HEK293T (cell line): Measurements from ENCODE around the gene KLHL29.

ENCODE experiments used
- CTCF ChIA-PET: fragments of 350-600 bp; formaldehyde crosslinking; extraction: SDS; loops from one replicate; lab custom pipeline; 2021; ENCODE audit warnings: antibody characterized with exemption, inconsistent platforms; lab: Yijun Ruan, JAX
- POLR2A ChIA-PET: fragments of 350-600 bp; formaldehyde crosslinking; extraction: SDS; loops from one replicate; lab custom pipeline; 2020; ENCODE audit warnings: antibody characterized with exemption, inconsistent platforms; lab: Yijun Ruan, JAX
- DNase-seq: peaks from one replicate; pipeline ENCODE4 v3.0.0; 2012; ENCODE audit warnings: mixed read lengths; ENCODE audit errors: extremely low spot score
- ARNT ChIP-seq: fragments of 450-650 bp; IDR thresholded peaks from 2 replicates; pipeline ENCODE4 v1.6.1; 2017; ENCODE audit warnings: mild to moderate bottlenecking
- BHLHE40 ChIP-seq: fragments of 450-650 bp; IDR thresholded peaks from 2 replicates; pipeline ENCODE4 v1.6.1; 2016; ENCODE audit warnings: mild to moderate bottlenecking, moderate library complexity, borderline replicate concordance
- CTBP1 ChIP-seq: fragments of 450-650 bp; IDR thresholded peaks from 2 replicates; pipeline ENCODE4 v1.6.1; 2016; ENCODE audit warnings: borderline replicate concordance
- ELF4 ChIP-seq: fragments of 450-650 bp; IDR thresholded peaks from 2 replicates; pipeline ENCODE4 v1.6.1; 2017; ENCODE audit warnings: antibody characterized with exemption
- FOXA1 ChIP-seq: fragments of 450-650 bp; IDR thresholded peaks from 2 replicates; pipeline ENCODE4 v1.6.1; 2016; ENCODE audit warnings: mild to moderate bottlenecking
- FOXK2 ChIP-seq: fragments of 450-650 bp; IDR thresholded peaks from 2 replicates; pipeline ENCODE4 v1.6.1; 2016; ENCODE audit warnings: mild to moderate bottlenecking
- FOXM1 ChIP-seq: fragments of 450-650 bp; IDR thresholded peaks from 2 replicates; pipeline ENCODE4 v1.6.1; 2017; ENCODE audit warnings: mild to moderate bottlenecking, borderline replicate concordance
- HDGF ChIP-seq: fragments of 450-650 bp; IDR thresholded peaks from 2 replicates; pipeline ENCODE4 v1.6.1; 2017; ENCODE audit warnings: antibody characterized with exemption, borderline replicate concordance
- L3MBTL2 ChIP-seq: fragments of 450-650 bp; conservative IDR thresholded peaks from 2 replicates; pipeline ENCODE4 v1.6.1; 2016; ENCODE audit warnings: mild to moderate bottlenecking
- LEF1 ChIP-seq: fragments of 450-650 bp; IDR thresholded peaks from 2 replicates; pipeline ENCODE4 v1.6.1; 2017; ENCODE audit warnings: mild to moderate bottlenecking, borderline replicate concordance
- NFRKB ChIP-seq: fragments of 450-650 bp; IDR thresholded peaks from 2 replicates; pipeline ENCODE4 v1.6.1; 2016; ENCODE audit warnings: mild to moderate bottlenecking, moderate library complexity
- SP1 ChIP-seq: fragments of 450-650 bp; IDR thresholded peaks from 2 replicates; pipeline ENCODE4 v1.6.1; 2017
- SUZ12 ChIP-seq: fragments of 450-650 bp; IDR thresholded peaks from 2 replicates; pipeline ENCODE4 v1.6.1; 2016; ENCODE audit warnings: mild to moderate bottlenecking
- TARDBP ChIP-seq: fragments of 450-650 bp; IDR thresholded peaks from 2 replicates; pipeline ENCODE4 v1.6.1; 2016
- ZNF384 ChIP-seq: fragments of 450-650 bp; IDR thresholded peaks from 2 replicates; pipeline ENCODE4 v1.6.1; 2016
- TF ChIP-seq, protein P1 (sequence below): fragments of 450-650 bp; IDR thresholded peaks from 2 replicates; pipeline ENCODE4 v1.6.1; 2016

KLHL29 gene

DNA sequence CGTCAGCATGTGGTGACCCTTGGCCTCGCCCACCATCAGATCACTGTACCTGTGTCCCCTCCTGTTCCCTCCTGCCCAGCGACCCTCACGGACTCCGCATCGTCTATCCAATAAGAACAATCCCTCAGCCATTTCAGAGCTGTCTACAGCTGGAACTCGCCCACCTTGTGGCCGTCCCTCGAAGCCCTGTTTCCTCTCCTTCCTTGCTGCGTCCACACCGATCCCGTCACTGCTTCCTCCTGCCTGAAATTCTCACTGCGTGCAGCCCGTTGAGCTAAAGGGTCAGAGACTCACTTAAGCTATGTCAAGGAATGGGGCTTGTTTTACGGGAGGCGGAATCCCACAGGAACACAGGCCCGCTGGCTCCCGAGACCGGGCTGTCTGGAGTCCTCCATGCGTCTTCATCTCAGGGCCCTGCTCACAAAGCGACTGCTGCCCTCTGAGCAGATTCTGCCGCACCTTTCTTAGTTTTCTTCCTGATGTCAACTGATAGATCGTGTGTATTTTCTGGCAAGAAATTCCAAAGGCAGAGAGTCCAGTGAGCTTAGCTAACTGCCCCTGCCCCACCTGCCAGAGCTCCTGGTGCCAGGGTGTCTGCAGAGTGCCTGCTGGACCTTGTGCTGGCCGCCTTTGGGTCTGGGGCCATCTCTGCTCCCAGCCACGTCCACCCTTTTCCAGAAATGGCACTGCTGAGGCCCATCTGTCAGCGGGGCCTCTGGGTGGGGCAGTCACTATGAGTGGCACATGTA, 35.3 kb downstream of the KLHL29 start:
- no peak for DNase-seq
- ChIA-PET CTCF (no interaction called here), POLR2A (no interaction called here)
- TF ChIP-seq BHLHE40 (no peak), FOXK2 (no peak), LEF1 (no peak), SP1 (no peak)
- TF ChIP-seq, protein P1, sequence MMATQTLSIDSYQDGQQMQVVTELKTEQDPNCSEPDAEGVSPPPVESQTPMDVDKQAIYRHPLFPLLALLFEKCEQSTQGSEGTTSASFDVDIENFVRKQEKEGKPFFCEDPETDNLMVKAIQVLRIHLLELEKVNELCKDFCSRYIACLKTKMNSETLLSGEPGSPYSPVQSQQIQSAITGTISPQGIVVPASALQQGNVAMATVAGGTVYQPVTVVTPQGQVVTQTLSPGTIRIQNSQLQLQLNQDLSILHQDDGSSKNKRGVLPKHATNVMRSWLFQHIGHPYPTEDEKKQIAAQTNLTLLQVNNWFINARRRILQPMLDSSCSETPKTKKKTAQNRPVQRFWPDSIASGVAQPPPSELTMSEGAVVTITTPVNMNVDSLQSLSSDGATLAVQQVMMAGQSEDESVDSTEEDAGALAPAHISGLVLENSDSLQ: no peak

- POLR2A ChIA-PET: no interaction called here
- CTCF ChIA-PET: no interaction called here
- TF ChIP-seq FOXK2 (no peak), ZNF384 (no peak), FOXM1 (no peak), TARDBP (no peak)
- no peak for DNase-seq
Measured at GRCh38 chr2:23420840-23421476, 36.0 kb downstream of the KLHL29 start.

DNA sequence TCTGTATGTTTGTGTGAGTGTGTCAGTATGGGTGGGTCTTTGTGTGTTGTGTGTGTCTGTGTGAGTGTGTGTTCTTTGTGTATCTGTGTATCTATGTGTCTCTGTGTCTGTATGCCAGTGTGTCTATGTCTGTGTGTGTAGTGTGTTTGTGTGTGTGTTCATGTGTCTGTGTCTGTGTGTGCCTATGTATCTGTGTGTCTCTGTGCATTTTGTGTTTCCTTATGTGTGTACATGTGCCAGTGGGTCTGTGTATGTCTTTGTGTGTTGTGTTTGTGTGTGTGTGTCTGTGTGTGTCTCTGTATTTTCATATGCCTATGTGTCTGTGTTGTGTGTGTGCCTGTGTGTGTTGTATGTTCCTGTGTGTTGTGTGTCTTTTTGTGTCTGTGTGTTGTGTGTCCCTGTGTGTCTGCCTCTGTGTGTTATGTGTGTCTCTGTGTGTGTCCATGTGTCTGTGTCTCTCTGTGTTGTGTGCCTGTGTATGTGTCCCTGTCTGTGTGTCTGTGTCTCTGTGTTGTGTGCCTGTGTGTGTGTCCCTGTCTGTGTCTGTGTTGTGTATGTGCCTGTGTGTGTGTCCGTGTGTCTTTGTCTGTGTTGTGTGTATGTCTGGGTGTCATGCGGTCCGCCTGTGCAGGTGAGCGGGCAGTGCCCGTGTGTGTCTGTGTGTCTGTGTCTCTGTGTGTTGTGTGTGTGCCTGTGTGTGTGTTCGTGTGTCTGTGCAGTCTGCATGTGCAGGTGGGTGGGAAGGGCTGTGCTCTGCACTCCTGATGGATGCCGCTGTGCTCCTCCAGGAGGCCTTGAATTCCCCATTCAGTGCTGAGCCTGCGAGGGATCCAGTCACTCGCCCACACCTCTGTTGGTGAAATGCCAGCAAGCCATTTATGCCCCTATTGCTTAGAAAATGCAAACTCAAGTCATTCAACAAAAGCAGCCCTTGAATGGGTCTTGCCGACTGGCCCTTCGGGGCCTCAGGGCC, 37.4 kb downstream of the KLHL29 start:
- ChIA-PET CTCF (no interaction called here), POLR2A (no interaction called here)
- no peak for DNase-seq
- TF ChIP-seq CTBP1 (peak; percentile 25; the same call in 1 of the 2 replicates), NFRKB (no peak), TARDBP (peak; percentile 28; the same call in 1 of the 2 replicates)

DNA sequence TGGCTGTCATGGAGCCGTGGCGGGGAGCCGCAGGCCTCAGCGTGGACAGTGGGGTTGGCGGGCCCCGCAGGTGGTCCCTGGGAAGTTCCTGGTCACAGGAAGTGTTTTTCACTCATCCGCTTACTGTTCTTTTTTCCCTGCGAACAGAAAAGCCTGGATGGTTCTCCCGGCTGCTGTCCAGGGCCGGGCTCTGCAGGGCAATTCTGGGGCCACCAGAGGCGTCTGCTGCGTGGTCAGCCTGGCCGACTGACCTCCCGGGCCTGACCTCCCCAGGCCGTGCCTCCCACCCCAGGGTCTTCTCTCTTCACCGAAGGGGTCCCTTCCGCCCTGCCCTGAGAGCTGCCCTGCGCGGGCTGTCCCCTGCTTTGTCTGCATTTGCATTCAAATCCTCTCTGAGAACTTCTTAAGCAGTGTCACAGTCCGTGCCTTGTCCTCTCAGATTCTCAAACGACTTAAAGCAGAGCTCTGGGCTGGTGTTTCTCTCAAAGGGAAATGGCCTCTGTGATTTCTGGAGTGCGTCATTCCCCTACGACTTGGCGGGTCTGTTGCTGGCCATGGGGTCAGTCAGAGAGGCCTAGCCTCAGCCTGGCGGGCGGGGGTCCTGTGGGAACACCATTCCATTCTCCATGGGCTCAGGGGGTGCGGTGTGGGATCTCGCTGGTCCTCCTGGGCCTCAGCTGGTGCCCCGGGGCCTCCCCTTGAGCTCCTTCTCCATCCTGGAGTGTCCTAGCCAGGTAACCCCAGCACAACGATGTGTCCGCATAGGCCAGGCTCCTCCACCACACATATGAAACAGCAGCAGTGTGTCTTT, 38.3 kb downstream of the KLHL29 start:
- POLR2A ChIA-PET: no interaction called here
- TF ChIP-seq NFRKB (no peak), SUZ12 (no peak), ZNF384 (no peak), FOXM1 (no peak), HDGF (no peak), ELF4 (no peak)
- no peak for DNase-seq
- CTCF ChIA-PET: no interaction called here

DNA sequence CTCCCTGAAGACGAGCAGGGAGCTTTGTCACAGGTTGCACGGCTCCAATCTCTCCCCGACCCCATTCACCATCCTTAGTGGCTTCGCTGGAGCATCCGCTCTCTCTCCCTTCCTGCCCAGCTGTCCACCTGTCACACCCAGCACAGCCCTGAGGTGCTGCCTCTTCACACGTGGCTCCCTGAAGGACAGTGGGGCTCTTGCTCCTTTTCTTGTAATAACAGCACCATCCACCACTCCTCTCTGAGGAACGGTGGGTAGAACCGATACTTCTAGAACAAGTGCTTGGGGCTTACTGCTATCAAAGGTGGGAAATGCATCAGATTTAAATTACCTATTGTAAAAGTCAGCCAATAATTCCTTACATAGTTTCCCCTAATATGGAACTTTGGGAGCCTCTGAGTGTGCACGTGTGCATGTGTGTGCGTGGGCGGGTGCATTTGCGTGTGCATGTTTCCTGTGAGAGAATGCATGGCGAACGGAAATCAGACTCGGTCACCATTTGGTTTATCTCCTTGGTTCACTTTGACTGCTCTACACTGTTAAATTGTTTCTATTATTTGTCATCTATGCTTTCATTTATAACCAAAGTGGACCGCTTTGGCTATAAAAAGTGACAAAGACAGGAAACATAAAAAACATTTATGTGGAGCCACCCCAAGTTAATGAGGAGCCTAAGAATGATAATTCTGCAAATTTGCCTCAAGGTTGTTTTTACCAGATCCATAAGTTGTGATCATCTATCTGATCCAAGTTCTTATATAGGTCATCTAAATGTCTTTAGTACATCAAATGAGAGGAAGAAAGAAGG, 39.1 kb downstream of the KLHL29 start:
- ChIA-PET CTCF (no interaction called here), POLR2A (no interaction called here)
- TF ChIP-seq, protein P1: no peak
- TF ChIP-seq LEF1 (no peak), SUZ12 (no peak), ELF4 (no peak), CTBP1 (no peak), SP1 (no peak), FOXK2 (no peak), FOXA1 (no peak), ARNT (no peak), HDGF (no peak), FOXM1 (no peak), L3MBTL2 (no peak), BHLHE40 (no peak), ZNF384 (no peak), NFRKB (no peak), TARDBP (no peak)
- no peak for DNase-seq

DNA sequence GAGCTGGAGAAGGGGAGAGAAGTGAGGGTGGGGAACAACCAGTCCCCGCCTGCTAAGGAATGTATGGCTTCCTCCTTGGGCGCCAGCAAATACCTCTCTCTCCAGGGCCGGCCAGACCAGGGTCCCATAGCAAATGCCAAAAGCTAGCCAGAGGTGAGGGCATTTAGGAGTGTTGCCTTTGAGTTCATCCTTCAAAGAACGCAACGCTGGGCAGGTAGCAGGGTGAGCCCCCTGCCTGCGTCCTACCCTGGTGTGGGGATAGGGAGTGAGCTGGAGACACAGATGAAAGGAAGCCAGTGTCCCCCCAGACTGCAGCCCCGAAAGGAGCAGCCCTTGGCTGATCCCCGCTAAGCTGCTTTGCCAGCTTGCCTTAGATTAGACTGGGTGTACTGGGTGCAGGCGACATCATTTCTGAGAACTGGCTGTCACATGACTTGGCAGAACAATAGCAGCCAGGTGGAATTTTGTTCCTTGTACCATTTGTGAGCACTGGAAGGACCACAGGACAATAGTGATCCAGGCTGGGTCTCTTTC, 40.4 kb downstream of the KLHL29 start:
- TF ChIP-seq HDGF: no peak
- no peak for TF ChIP-seq TARDBP
- no peak for TF ChIP-seq SUZ12
- TF ChIP-seq, protein P1: no peak
- TF ChIP-seq ARNT: no peak
- TF ChIP-seq L3MBTL2: no peak
- no peak for TF ChIP-seq LEF1
- no peak for TF ChIP-seq FOXM1
- TF ChIP-seq SP1: no peak

More for the DNA sequence above, 40.4 kb downstream of the KLHL29 start:
- CTCF ChIA-PET: no interaction called here
- DNase-seq: no peak
- POLR2A ChIA-PET: no interaction called here
